Smooth muscle cell (in vitro differentiated cells): ENCODE data around the gene PLCH1. TPM values are rescaled to one million over a fixed set of nuclear protein-coding genes. Genes with fewer than 3 reads are reported as not detected.

Experiments
- DNase-seq: peaks from one replicate; lab custom pipeline; 2025; ENCODE audit not compliant: unreplicated experiment; lab: John Stamatoyannopoulos, UW
- H2AFZ ChIP-seq: fragments of 200-600 bp; sonication (generic); 2 replicates; pipeline ENCODE4 v1.6.0; 2016; ENCODE audit warnings: antibody characterized with exemption, low read depth, mild to moderate bottlenecking
- H3F3A ChIP-seq: fragments of 200-600 bp; sonication (generic); 2 replicates; pipeline ENCODE4 v1.6.0; 2017; ENCODE audit warnings: antibody characterized with exemption, low read depth
- H3K27ac ChIP-seq: fragments of 200-600 bp; sonication (generic); 2 replicates; pipeline ENCODE4 v1.5.1; 2016; ENCODE audit warnings: low read depth, mild to moderate bottlenecking
- H3K27me3 ChIP-seq: fragments of 200-600 bp; sonication (generic); 2 replicates; pipeline ENCODE4 v1.6.1; 2016; ENCODE audit warnings: low read depth, mild to moderate bottlenecking
- H3K36me3 ChIP-seq: fragments of 200-600 bp; sonication (generic); 2 replicates; pipeline ENCODE4 v1.5.1; 2016; ENCODE audit warnings: low read depth
- H3K4me1 ChIP-seq: fragments of 200-600 bp; sonication (generic); 2 replicates; pipeline ENCODE4 v1.5.1; 2016; ENCODE audit warnings: low read depth
- H3K4me2 ChIP-seq: fragments of 200-600 bp; sonication (generic); 2 replicates; pipeline ENCODE4 v1.6.0; 2016; ENCODE audit warnings: mild to moderate bottlenecking
- H3K4me3 ChIP-seq: fragments of 200-600 bp; sonication (generic); 2 replicates; pipeline ENCODE4 v1.5.1; 2016; ENCODE audit warnings: mild to moderate bottlenecking
- H3K79me2 ChIP-seq: fragments of 200-600 bp; sonication (generic); 2 replicates; pipeline ENCODE4 v1.6.0; 2016; ENCODE audit warnings: low read depth, mild to moderate bottlenecking
- H3K9ac ChIP-seq: fragments of 200-600 bp; sonication (generic); 2 replicates; pipeline ENCODE4 v1.6.0; 2016; ENCODE audit warnings: low read depth
- H3K9me3 ChIP-seq: fragments of 200-600 bp; sonication (generic); replicated peaks from 2 replicates; pipeline ENCODE4 v1.5.1; 2016; ENCODE audit warnings: low read depth
- H4K20me1 ChIP-seq: fragments of 200-600 bp; sonication (generic); 2 replicates; pipeline ENCODE4 v1.6.0; 2016; ENCODE audit warnings: low read depth
- CTCF ChIP-seq: fragments of 200-600 bp; sonication (generic); IDR thresholded peaks from 2 replicates; pipeline ENCODE4 v1.5.1; 2017; ENCODE audit warnings: borderline replicate concordance, mild to moderate bottlenecking, antibody characterized with exemption; ENCODE audit not compliant: insufficient read depth, poor library complexity, severe bottlenecking
- WGBS: methylation state at CpG from one replicate; pipeline ENCODE4 v1.1.7; 2016; ENCODE audit warnings: low lambda C conversion rate; 5-methylcytosine and 5-hydroxymethylcytosine counted together
- polyA plus RNA-seq: library from polyadenylated mRNA; unstranded; fragments of >200 nt; fragmentation: Nextera tagmentation; extraction: Ambion mirVana; gene quantifications from 2 replicates; pipeline ENCODE4 v1.2.1, GENCODE V29; 2016
- total RNA-seq: library from RNA; depleted of rRNA; stranded (reverse); fragments of >200 nt; gene quantifications from 2 replicates; pipeline ENCODE4 v1.2.3, GENCODE V29; 2014

Gene PLCH1
- total and polyA plus RNA-seq, 2 experiments from 2014 or later = 0.36 TPM; not detected in 1

GRCh38 chr3:155656466-155656865 is 88.4 kb downstream of the PLCH1 start:
- WGBS = 74% methylated on average over 1 of the region's 1 CpG
- Histone ChIP-seq H3K36me3 (no peaks in the 10 kb centered on the region), H3K9me3 (no peaks in the 10 kb centered on the region), H4K20me1 (no peaks in the 10 kb centered on the region), H3K9ac (no peak overlapping the region), H3K4me1 (no peaks in the 10 kb centered on the region), H3K79me2 (no peaks in the 10 kb centered on the region), H3K4me2 (no peak overlapping the region), H3F3A (no peaks in the 10 kb centered on the region), H2AFZ (no peak overlapping the region), H3K4me3 (no peak overlapping the region), H3K27ac (no peak overlapping the region), H3K27me3 (no peaks in the 10 kb centered on the region)
- TF ChIP-seq CTCF = no peak
- no peak for DNase-seq

GRCh38 chr3:155651489-155652218 is 93.2 kb downstream of the PLCH1 start:
- Histone ChIP-seq H4K20me1 (no peaks in the 10 kb centered on the region), H3K4me1 (peaks cover 15% of the 10 kb centered on the region), H3K9ac (no peak overlapping the region), H3K4me2 (no peak overlapping the region), H3K79me2 (no peaks in the 10 kb centered on the region), H3K27ac (no peak overlapping the region), H3K4me3 (no peak overlapping the region), H3F3A (no peaks in the 10 kb centered on the region), H3K36me3 (no peaks in the 10 kb centered on the region), H3K9me3 (no peaks in the 10 kb centered on the region), H2AFZ (no peak overlapping the region), H3K27me3 (no peaks in the 10 kb centered on the region)
- no peak for DNase-seq
- 92% methylated on average over 3 of the region's 3 CpGs for WGBS
- TF ChIP-seq CTCF = no peak

- Histone ChIP-seq H3K27ac (no peak overlapping the region), H4K20me1 (no peaks in the 10 kb centered on the region), H3K27me3 (no peaks in the 10 kb centered on the region), H3K4me2 (no peak overlapping the region), H3K4me1 (peaks cover 15% of the 10 kb centered on the region), H2AFZ (no peak overlapping the region), H3K9me3 (no peaks in the 10 kb centered on the region), H3F3A (no peaks in the 10 kb centered on the region), H3K4me3 (no peak overlapping the region), H3K9ac (no peak overlapping the region), H3K79me2 (no peaks in the 10 kb centered on the region), H3K36me3 (no peaks in the 10 kb centered on the region)
- no peak for TF ChIP-seq CTCF
- no peak for DNase-seq
- WGBS = 52% methylated on average over 6 of the region's 6 CpGs
These were observed 96.8 kb downstream of the PLCH1 start for GRCh38 chr3:155648013-155648591.
